Liver (tissue), 9 donors: ENCODE results near the gene CDC37. TPM values are rescaled to one million over a fixed set of nuclear protein-coding genes. Genes with fewer than 3 reads are reported as not detected.

Experiments
- DNase-seq: peaks from one replicate; pipeline ENCODE4 v3.0.0-alpha.2; 2017; ENCODE audit warnings: low spot score
- H3K27ac ChIP-seq, 2 donors: one replicate each; pipeline ENCODE4 v1.7.0; 2013; ENCODE audit warnings: inconsistent platforms in 2 of 2, low read length in 2 of 2, control low read depth in 1 of 2, low read depth in 1 of 2, mild to moderate bottlenecking in 1 of 2
- H3K27me3 ChIP-seq, 4 donors: one replicate each; pipeline versions ENCODE4 v1.6.1 to v1.7.0; 2013; ENCODE audit warnings: low read length in 3 of 4, inconsistent platforms in 1 of 4, mild to moderate bottlenecking in 1 of 4, moderate library complexity in 1 of 4; ENCODE audit not compliant: control insufficient read depth in 4 of 4, insufficient read depth in 4 of 4
- H3K36me3 ChIP-seq, 4 donors: one replicate each; pipeline versions ENCODE4 v1.6.1 to v1.7.0; 2013; ENCODE audit warnings: low read length in 3 of 4, mild to moderate bottlenecking in 3 of 4, low read depth in 1 of 4, moderate library complexity in 1 of 4; ENCODE audit not compliant: control insufficient read depth in 4 of 4, insufficient read depth in 3 of 4
- H3K4me1 ChIP-seq, 4 donors: one replicate each; pipeline versions ENCODE4 v1.6.1 to v1.7.0; 2013; ENCODE audit warnings: low read length in 3 of 4, mild to moderate bottlenecking in 3 of 4, moderate library complexity in 1 of 4; ENCODE audit not compliant: control insufficient read depth in 4 of 4, insufficient read depth in 4 of 4
- H3K4me3 ChIP-seq, 3 donors: one replicate each; pipeline versions ENCODE4 v1.6.1 to v1.7.0; 2013; ENCODE audit warnings: low read length in 3 of 3, control low read depth in 1 of 3, low read depth in 1 of 3, mild to moderate bottlenecking in 1 of 3
- H3K9ac ChIP-seq, 2 donors: one replicate each; pipeline ENCODE4 v1.7.0; 2013; ENCODE audit warnings: low read length in 2 of 2, mild to moderate bottlenecking in 2 of 2, moderate library complexity in 2 of 2, control low read depth in 1 of 2, low read depth in 1 of 2
- H3K9me3 ChIP-seq, 4 donors: one replicate each; pipeline versions ENCODE4 v1.6.1 to v1.7.0; 2013; ENCODE audit warnings: low read length in 3 of 4; ENCODE audit not compliant: control insufficient read depth in 4 of 4
- FOXA1 ChIP-seq: IDR thresholded peaks from 2 replicates; pipeline ENCODE4 v1.6.1; 2016; ENCODE audit warnings: antibody characterized with exemption
- FOXA2 ChIP-seq: IDR thresholded peaks from 2 replicates; pipeline ENCODE4 v1.6.1; 2016; ENCODE audit warnings: antibody characterized with exemption
- GABPA ChIP-seq, 2 donors: IDR thresholded peaks in 1 of 2; conservative IDR thresholded peaks in 1 of 2; 2 replicates each; pipeline ENCODE4 v1.6.1; 2016; ENCODE audit warnings: antibody characterized with exemption in 2 of 2, mild to moderate bottlenecking in 1 of 2, moderate library complexity in 1 of 2
- HNF4A ChIP-seq, 2 donors: conservative IDR thresholded peaks; 2 replicates each; pipeline ENCODE4 v1.6.1; 2016; ENCODE audit warnings: antibody characterized with exemption in 2 of 2, mild to moderate bottlenecking in 2 of 2
- NR2F2 ChIP-seq: IDR thresholded peaks from 2 replicates; pipeline ENCODE4 v1.6.1; 2016; ENCODE audit warnings: antibody characterized with exemption
- RAD21 ChIP-seq, 2 donors: IDR thresholded peaks; 2 replicates each; pipeline ENCODE4 v1.6.1; 2016; ENCODE audit warnings: antibody characterized with exemption in 2 of 2, mild to moderate bottlenecking in 2 of 2
- RXRA ChIP-seq, 2 donors: IDR thresholded peaks; 2 replicates each; pipeline ENCODE4 v1.6.1; 2017 to 2018; ENCODE audit warnings: antibody characterized with exemption in 2 of 2, mild to moderate bottlenecking in 1 of 2
- SP1 ChIP-seq: IDR thresholded peaks from 2 replicates; pipeline ENCODE4 v1.6.1; 2018; ENCODE audit warnings: antibody characterized with exemption, mild to moderate bottlenecking
- TAF1 ChIP-seq: conservative IDR thresholded peaks from 2 replicates; pipeline ENCODE4 v1.6.1; 2016; ENCODE audit warnings: antibody characterized with exemption, mild to moderate bottlenecking
- YY1 ChIP-seq: IDR thresholded peaks from 2 replicates; pipeline ENCODE4 v1.6.1; 2016; ENCODE audit warnings: antibody characterized with exemption, mild to moderate bottlenecking
- WGBS: extraction: QIAGEN DNeasy Blood & Tissue Kit; methylation state at CpG from one replicate; pipeline ENCODE4 v1.1.7; 2013; 5-methylcytosine and 5-hydroxymethylcytosine counted together
- polyA plus RNA-seq, 2 donors: library from polyadenylated mRNA; stranded (reverse) in 1 of 2; unstranded in 1 of 2; fragments of 200-250 nt in 1 of 2; fragments of >200 nt in 1 of 2; fragmentation: Nextera tagmentation in 1 of 2; extraction: Ambion mirVana in 1 of 2; gene quantifications; one replicate each; pipeline versions ENCODE4 v1.2.1 to v1.2.3, GENCODE V29; 2013 to 2015
- total RNA-seq, 2 donors: library from RNA; depleted of rRNA; stranded (reverse); fragments of >200 nt; gene quantifications; one replicate each; pipeline ENCODE4 v1.2.3, GENCODE V29; 2014
- TF ChIP-seq, protein P1 (sequence below): IDR thresholded peaks from 2 replicates; pipeline ENCODE4 v1.6.1; 2016; ENCODE audit warnings: antibody characterized with exemption
- TF ChIP-seq, protein P2 (sequence below): fragments of 150-350 bp; IDR thresholded peaks from 2 replicates; pipeline ENCODE4 v1.5.1; 2017; ENCODE audit warnings: improper control_type of control experiment, low read depth, low read length; ENCODE audit not compliant: missing input control
- TF ChIP-seq, protein P3 (sequence below): IDR thresholded peaks from 2 replicates; pipeline ENCODE4 v1.6.1; 2016; ENCODE audit warnings: antibody characterized with exemption
- TF ChIP-seq, protein P4 (sequence below): IDR thresholded peaks from 2 replicates; pipeline ENCODE4 v1.6.1; 2016; ENCODE audit warnings: antibody characterized with exemption
- TF ChIP-seq, protein P5 (sequence below): IDR thresholded peaks from 2 replicates; pipeline ENCODE4 v1.6.1; 2016; ENCODE audit warnings: antibody characterized with exemption, mild to moderate bottlenecking
- donor health status: healthy.
- donor health status: healthy.
- donor health status: healthy.
- donor health status: healthy.
- donor health status: healthy.

Gene CDC37
- total and polyA plus RNA-seq, 4 donors = 46.0 to 69.9 (median 56.8) TPM

DNA sequence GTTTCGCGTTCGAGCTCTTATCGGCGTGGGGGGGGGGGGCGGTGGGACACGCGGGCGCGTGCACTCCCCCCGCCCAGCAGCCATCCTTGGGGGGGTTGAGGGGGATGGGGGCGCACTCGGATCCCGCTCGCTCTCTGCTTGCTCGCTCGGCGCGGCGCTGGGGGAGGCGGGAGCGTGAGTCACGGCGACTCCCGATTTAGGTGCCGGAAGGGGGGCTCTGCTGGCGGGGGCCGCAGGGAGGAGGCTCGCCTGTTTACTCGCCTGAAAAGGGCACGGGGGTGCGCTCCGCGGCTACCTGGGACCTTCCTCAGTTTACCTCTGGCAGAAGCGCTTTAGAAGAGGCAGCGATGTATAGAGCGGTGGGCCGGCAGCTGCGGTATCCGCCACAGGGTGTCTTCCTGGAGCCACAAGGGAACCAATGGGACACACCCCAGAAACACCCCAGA is 15.9 kb upstream of the CDC37 start:
- H3K4me3 ChIP-seq = no peak overlapping the region
- H3K9ac ChIP-seq = no peak overlapping the region
- H3K4me1 ChIP-seq = peaks cover 5 to 29% (median 12%) of the 10 kb centered on the region in 4 donors
- no peak overlapping the region for H3K27ac ChIP-seq
- no peak for DNase-seq
- H3K36me3 ChIP-seq = no peaks in the 10 kb centered on the region
- 3% methylated on average over 40 of the region's 40 CpGs for WGBS
- H3K9me3 ChIP-seq = no peaks in the 10 kb centered on the region
- H3K27me3 ChIP-seq = peaks cover 5 to 11% (median 7%) of the 10 kb centered on the region in 4 donors
- TF ChIP-seq, protein P1, sequence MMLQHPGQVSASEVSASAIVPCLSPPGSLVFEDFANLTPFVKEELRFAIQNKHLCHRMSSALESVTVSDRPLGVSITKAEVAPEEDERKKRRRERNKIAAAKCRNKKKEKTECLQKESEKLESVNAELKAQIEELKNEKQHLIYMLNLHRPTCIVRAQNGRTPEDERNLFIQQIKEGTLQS = no peak
- no peak for TF ChIP-seq FOXA1
- TF ChIP-seq, protein P2, sequence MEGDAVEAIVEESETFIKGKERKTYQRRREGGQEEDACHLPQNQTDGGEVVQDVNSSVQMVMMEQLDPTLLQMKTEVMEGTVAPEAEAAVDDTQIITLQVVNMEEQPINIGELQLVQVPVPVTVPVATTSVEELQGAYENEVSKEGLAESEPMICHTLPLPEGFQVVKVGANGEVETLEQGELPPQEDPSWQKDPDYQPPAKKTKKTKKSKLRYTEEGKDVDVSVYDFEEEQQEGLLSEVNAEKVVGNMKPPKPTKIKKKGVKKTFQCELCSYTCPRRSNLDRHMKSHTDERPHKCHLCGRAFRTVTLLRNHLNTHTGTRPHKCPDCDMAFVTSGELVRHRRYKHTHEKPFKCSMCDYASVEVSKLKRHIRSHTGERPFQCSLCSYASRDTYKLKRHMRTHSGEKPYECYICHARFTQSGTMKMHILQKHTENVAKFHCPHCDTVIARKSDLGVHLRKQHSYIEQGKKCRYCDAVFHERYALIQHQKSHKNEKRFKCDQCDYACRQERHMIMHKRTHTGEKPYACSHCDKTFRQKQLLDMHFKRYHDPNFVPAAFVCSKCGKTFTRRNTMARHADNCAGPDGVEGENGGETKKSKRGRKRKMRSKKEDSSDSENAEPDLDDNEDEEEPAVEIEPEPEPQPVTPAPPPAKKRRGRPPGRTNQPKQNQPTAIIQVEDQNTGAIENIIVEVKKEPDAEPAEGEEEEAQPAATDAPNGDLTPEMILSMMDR = no peak
- TF ChIP-seq HNF4A (conservative IDR thresholded peaks at IDR 0.05) = no peak
- TF ChIP-seq, protein P3, sequence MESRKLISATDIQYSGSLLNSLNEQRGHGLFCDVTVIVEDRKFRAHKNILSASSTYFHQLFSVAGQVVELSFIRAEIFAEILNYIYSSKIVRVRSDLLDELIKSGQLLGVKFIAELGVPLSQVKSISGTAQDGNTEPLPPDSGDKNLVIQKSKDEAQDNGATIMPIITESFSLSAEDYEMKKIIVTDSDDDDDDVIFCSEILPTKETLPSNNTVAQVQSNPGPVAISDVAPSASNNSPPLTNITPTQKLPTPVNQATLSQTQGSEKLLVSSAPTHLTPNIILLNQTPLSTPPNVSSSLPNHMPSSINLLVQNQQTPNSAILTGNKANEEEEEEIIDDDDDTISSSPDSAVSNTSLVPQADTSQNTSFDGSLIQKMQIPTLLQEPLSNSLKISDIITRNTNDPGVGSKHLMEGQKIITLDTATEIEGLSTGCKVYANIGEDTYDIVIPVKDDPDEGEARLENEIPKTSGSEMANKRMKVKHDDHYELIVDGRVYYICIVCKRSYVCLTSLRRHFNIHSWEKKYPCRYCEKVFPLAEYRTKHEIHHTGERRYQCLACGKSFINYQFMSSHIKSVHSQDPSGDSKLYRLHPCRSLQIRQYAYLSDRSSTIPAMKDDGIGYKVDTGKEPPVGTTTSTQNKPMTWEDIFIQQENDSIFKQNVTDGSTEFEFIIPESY = no peak
- no peak for TF ChIP-seq SP1
- TF ChIP-seq NR2F2 = no peak
- no peak for TF ChIP-seq RAD21 (IDR thresholded peaks at IDR 0.05)
- TF ChIP-seq, protein P4, sequence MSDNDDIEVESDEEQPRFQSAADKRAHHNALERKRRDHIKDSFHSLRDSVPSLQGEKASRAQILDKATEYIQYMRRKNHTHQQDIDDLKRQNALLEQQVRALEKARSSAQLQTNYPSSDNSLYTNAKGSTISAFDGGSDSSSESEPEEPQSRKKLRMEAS = no peak

DNA sequence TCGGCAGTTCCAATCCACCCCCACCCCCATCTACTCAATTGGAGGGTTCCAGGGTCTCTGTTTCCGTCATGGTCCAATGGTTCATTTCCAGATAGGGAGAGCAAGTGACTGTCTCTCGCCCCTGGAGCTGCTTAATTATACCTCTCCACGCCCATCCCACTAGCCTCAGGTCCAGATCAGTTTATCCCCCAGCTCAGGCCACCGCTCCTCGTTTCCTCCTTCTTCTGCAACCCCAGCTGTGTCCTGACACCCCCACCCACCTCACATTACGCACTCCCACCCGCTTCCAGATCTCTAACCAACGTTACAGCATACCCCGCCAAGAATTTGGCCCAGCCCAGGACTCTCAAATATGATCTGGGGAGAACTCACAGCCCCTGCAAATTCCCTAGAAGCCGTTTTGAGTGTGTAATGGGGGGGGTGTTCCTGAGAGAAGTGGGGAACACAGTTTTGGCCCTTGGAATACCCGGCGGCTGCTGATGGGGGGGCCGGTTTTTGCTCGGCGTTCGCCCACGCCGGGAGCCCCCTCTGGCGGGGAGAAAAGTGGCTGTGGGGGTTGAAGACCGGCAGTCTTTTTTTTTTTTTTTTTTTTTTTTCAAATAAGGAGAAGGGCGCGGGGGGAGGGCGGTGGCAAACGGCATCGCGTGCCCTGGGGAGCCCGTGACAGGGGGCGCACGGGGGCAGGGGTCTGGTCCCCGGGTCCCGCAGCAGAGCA is 15.3 kb upstream of the CDC37 start:
- Histone ChIP-seq H3K36me3 (no peaks in the 10 kb centered on the region), H3K27me3 (peaks cover 5 to 11% (median 7%) of the 10 kb centered on the region in 4 donors), H3K9me3 (no peaks in the 10 kb centered on the region), H3K4me1 (peaks cover 5 to 25% (median 12%) of the 10 kb centered on the region in 4 donors), H3K27ac (no peak overlapping the region), H3K9ac (no peak overlapping the region), H3K4me3 (no peak overlapping the region)
- no peak for DNase-seq
- WGBS = 3% methylated on average over 32 of the region's 32 CpGs
- TF ChIP-seq, protein P4 = no peak
- TF ChIP-seq SP1 (no peak), RXRA (IDR thresholded peaks at IDR 0.05) (no peak), HNF4A (conservative IDR thresholded peaks at IDR 0.05) (no peak), NR2F2 (no peak), GABPA (IDR thresholded peaks at IDR 0.05 in 1 of 2, conservative IDR thresholded peaks at IDR 0.05 in 1 of 2) (no peak), FOXA2 (no peak), TAF1 (no peak), YY1 (no peak)
- TF ChIP-seq, protein P5, sequence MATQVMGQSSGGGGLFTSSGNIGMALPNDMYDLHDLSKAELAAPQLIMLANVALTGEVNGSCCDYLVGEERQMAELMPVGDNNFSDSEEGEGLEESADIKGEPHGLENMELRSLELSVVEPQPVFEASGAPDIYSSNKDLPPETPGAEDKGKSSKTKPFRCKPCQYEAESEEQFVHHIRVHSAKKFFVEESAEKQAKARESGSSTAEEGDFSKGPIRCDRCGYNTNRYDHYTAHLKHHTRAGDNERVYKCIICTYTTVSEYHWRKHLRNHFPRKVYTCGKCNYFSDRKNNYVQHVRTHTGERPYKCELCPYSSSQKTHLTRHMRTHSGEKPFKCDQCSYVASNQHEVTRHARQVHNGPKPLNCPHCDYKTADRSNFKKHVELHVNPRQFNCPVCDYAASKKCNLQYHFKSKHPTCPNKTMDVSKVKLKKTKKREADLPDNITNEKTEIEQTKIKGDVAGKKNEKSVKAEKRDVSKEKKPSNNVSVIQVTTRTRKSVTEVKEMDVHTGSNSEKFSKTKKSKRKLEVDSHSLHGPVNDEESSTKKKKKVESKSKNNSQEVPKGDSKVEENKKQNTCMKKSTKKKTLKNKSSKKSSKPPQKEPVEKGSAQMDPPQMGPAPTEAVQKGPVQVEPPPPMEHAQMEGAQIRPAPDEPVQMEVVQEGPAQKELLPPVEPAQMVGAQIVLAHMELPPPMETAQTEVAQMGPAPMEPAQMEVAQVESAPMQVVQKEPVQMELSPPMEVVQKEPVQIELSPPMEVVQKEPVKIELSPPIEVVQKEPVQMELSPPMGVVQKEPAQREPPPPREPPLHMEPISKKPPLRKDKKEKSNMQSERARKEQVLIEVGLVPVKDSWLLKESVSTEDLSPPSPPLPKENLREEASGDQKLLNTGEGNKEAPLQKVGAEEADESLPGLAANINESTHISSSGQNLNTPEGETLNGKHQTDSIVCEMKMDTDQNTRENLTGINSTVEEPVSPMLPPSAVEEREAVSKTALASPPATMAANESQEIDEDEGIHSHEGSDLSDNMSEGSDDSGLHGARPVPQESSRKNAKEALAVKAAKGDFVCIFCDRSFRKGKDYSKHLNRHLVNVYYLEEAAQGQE = no peak
- TF ChIP-seq, protein P1 = no peak
- TF ChIP-seq, protein P3 = no peak
